CD4-positive, alpha-beta T cell treated with Interleukin-2 at 100 ng/mL for 4 hours (primary cell): Measurements from ENCODE around the gene SUCNR1.
"Not testable (repeated sequence)": the region's sequence is repeated elsewhere in the genome, so short reads cannot be mapped to it uniquely, and the experiment has no call there.

Experiments
- DNase-seq: peaks from one replicate; pipeline ENCODE4 v3.0.0-alpha.2; 2020; ENCODE audit warnings: low spot score

SUCNR1 gene

DNA sequence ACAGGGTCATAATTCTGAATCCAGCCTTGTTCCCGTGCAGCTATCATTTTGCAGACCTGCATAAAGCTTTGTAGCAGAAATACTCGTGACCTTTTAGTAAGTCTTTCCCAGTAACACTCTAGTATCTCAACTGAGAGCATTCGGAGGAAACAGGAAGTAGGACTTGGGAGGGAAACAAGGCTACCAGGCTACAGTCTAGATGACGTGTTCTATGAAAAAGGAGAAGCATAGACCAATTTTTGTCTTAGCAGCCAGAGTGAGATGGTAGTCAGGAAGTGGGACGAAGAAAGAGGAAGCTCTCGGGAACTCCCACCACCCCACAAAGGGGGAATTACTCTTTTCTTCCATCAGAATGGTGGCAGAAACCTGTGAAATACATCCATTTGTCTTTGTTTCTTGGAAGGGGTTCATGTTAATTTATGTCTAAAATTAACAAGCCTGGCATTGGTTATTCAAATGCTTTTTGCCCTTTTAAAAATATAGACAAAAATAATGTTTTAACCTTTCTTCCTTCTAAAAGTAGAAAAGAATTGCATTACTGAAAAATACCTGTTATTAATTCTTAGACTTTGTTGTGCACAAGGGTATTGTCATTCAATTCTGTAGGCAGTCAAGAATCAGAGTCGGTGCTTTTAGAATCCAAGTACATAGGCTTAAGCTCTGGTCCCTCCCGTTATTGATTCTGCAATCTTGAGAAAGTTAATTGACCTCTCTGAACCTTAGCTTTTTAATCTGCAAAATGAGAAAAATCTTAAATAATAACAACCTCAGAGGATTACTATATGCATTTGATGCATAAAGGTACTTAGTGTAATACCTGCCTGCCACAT lies 1.6 kb upstream of the SUCNR1 start:
- peak; percentile 9 for DNase-seq

DNA sequence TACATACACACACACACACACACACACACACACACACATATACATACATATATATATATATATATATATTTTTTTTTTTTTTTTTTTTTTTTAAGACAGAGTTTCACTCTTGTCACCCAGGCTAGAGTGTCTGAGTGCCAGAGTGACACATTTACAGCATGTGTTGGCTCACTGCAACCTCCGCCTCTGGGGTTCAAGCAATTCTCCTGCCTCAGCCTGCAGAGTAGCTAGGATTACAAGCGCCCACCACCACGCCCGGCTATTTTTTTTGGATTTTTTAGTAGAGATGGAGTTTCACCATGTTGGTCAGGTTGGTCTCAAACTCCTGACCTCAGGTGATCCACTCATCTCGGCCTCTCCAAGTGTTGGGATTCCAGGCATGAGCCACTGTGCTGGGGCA lies 636 bp downstream of the SUCNR1 start:
- not testable (repeated sequence) for DNase-seq

DNA sequence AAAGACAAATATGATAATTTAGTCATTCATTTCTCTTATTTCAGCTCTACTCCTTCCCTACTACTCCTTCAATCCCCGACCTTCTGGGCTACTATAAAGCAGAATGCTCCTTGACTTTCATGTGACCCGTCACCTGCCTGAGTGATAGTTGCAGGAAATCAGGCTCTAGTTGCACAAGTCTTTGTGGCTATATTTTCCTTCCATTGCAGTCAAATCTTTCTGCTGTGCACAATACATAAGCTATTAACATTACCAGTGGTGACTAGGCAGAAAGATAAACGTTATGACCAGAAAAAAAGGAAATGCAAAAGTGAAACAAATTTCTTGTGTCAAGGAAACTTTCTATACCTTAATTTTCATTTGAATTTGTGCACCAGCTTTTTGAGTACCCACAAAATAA lies 2.3 kb downstream of the SUCNR1 start:
- DNase-seq: no peak

GRCh38 chr3:151877269-151877668 lies 3.8 kb downstream of the SUCNR1 start:
- no peak for DNase-seq

- DNase-seq: no peak
Measured at GRCh38 chr3:151878465-151878864, 5.0 kb downstream of the SUCNR1 start.

- DNase-seq: no peak
Measured at GRCh38 chr3:151879037-151879436, 5.6 kb downstream of the SUCNR1 start.

GRCh38 chr3:151879679-151880415 lies 6.4 kb downstream of the SUCNR1 start:
- DNase-seq: no peak

GRCh38 chr3:151880416-151880690 lies 6.9 kb downstream of the SUCNR1 start:
- DNase-seq: no peak

DNA sequence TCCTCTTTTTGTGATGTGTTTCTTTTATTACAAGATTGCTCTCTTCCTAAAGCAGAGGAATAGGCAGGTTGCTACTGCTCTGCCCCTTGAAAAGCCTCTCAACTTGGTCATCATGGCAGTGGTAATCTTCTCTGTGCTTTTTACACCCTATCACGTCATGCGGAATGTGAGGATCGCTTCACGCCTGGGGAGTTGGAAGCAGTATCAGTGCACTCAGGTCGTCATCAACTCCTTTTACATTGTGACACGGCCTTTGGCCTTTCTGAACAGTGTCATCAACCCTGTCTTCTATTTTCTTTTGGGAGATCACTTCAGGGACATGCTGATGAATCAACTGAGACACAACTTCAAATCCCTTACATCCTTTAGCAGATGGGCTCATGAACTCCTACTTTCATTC lies 7.7 kb downstream of the SUCNR1 start:
- DNase-seq: no peak

GRCh38 chr3:151885397-151885796 lies 12.0 kb downstream of the SUCNR1 start:
- not testable (repeated sequence) for DNase-seq

DNA sequence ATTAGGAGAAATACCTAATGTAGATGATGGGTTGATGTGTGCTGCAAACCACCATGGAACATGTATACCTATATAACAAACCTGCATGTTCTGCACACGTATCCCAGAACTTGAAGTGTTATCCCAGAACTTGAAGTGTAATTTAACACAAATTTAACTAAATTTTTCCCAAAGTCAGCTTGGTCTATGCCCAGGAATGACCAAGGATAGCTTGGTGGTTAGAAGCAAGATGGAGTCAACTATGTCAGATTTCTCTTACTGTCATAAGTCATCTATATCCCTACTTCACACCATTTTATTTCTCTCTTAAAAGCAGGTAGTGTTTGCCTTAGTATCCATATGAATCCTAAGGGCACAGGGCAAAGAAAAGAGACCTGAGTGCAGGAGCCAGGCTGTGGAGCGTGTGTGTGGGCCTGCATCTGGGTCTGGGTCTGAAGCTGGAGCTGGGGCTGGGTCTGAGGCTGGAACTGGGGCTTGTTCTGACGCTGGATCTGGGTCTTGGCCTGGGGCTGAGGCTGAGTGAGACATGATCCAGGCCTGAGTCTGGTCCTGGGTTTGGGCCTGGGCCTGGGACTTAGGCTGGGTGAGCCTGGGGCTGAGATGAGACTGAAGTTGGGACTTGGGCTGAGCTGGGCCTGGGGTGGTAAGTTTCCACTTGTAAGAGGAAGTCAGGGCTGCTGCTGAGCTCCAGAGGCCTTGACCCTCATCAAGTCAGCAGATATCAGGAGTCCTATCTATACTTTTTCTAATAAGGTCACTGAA lies 14.2 kb downstream of the SUCNR1 start:
- not testable (repeated sequence) for DNase-seq

GRCh38 chr3:151890721-151891141 lies 17.3 kb downstream of the SUCNR1 start:
- no peak for DNase-seq

- no peak for DNase-seq
Measured at GRCh38 chr3:151891721-151892120, 18.3 kb downstream of the SUCNR1 start.

GRCh38 chr3:151894219-151894618 lies 20.8 kb downstream of the SUCNR1 start:
- DNase-seq: no peak

GRCh38 chr3:151895478-151896241 lies 22.2 kb downstream of the SUCNR1 start:
- DNase-seq: no peak

DNA sequence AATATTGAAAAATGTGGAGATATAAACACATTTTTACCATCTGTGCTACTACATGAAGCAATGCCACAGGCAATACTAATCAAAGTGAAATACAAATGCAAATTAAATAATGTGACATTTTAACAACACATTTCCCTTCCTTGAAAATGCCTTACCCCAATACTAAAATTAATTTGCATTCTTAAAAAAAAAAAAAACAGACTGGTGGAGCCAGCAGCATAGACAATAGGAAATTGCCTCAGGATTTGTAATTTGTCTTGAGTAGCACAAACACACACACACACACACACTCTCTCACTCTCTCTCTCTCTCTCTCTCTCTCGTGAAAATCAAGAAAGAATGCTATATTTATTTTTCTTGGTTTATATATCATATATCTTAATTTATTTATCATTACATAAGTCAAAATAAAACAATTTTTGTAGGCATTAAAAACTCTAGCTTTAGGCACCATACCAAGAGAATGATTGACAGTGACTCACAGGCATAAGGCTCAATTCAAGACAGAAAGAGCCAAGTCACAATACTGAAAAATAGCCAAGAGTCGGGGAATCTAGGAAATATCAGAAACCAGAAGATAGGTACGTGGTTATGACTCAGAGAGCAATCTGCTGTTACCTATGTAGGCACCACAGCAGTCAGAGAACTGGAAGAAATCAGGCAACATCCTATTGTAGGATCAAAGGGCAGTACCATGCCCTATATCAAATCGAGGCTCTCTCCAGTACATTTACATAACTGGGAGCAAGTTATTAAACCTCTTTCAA lies 23.0 kb downstream of the SUCNR1 start:
- DNase-seq: no peak

- not testable (repeated sequence) for DNase-seq
Measured at GRCh38 chr3:151898121-151898520, 24.7 kb downstream of the SUCNR1 start.

GRCh38 chr3:151898564-151899261 lies 25.3 kb downstream of the SUCNR1 start:
- DNase-seq: not testable (repeated sequence)

DNA sequence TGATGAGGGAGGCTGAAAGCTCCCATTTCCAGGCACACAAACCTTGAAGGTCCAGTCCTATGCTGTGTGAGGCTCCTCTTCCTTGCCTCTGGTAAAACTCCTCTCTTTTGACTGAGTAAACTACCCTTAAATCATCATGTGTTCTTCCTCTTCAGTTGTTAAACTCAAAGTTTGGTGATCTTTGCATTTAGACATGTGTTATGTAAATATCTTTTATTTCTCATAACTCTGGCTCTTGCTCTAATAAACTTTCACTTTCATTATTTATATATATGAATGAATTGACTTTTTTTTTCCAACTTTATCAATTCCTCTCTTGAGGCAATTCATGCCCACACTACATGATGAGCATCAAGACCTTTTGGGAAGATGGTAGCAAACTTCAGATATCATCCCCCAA lies 26.6 kb downstream of the SUCNR1 start:
- DNase-seq: no peak

GRCh38 chr3:151900460-151900859 lies 27.0 kb downstream of the SUCNR1 start:
- no peak for DNase-seq
